GM19238 (cell line): Measurements from ENCODE around the gene KCND2.

Source experiments
- DNase-seq: peaks from one replicate; pipeline ENCODE4 v3.0.0; 2011; ENCODE audit warnings: low spot score; ENCODE audit not compliant: insufficient read length

The KCND2 gene

DNA sequence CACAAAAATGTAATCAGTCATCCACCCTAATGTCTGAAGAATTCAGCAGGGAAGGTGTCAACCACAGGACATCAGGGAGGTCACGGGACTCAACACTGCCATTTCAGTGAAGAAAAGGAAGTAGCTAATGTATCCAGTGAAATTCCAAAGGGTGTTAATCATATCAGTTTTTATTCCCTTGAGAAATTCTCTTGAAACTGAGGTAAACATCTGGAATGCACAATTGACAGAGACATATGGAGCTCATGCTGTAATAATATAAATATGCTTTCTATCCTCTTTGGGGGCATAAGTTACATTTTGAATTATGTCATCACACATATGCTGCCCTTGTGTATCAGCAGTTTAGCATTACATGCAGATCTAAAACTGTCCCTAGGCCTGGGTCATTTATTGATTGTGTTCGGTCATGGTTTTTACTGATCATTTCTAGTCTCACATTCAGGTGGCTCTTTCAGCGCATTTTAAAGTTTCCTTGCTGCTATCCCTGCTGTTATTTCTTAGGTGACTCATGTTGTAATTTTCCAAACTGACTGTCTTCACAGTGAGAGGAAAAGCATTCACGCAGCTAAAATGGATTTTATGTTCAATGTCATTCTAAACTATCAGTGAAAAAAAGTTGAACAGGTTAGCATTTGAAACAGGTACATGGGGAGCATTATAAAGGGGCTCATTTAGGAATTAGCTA is 311.1 kb downstream of the KCND2 start:
- DNase-seq, result no peak

DNA sequence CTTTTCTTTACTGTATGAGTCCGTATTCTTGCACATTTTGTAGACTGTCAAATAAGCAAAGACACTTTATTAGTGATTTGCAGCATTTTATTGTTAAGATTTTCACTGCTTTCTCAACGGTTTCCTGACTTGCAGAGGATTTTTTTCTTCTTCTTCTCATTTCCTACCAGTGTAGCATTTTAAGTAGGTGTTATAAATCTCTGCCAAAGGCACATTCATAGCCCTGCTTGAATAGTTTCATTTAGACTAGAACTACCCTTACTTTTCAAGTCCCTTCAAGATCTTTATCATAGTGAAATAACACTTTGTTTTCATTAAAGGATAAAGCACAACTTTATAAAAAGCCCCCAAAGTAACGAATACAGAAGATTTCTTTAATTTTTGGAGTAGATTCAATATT is 313.6 kb downstream of the KCND2 start:
- no peak for DNase-seq

DNA sequence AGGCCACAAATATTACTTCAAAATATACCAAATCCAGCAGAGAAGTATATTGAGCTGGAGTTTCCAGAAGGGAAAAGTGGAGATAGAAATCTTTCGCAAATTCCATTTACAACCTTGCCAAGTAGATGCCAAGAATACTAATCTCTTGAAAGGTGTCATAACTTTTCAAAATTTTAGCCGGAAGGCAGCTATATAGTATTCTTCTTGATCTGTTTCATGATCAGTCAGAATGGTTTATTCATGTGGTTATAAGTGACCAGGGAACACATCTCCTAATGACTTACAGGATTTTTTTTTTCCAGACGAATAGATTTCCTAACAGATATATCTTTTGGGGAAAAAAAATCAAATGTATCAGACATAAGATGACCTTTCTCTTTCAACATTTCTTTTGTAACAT is 314.3 kb downstream of the KCND2 start:
- DNase-seq, result no peak

DNA sequence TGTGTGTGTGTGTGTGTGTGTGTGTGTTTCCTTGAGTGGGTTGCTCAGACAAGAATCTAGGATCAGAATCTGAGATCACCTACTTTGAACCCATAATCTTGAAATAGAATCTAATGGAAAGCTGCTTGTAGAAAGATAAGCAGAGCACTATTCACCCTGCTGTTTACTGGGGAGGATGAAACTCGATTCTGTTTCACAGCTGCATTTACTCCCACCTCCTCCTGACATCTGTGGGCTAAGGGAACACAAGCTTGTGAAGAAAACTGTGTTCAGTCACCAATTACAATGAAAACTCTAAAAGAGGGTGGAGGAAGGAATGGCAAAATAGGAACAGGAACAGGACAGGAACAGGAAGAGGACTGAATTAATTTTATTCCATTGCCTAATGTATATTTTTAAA is 315.4 kb downstream of the KCND2 start:
- no peak for DNase-seq

- DNase-seq, result no peak
Measured at GRCh38 chr7:120588862-120589261, 315.9 kb downstream of the KCND2 start.

- DNase-seq, result no peak
Measured at GRCh38 chr7:120600607-120601006, 327.6 kb downstream of the KCND2 start.

DNA sequence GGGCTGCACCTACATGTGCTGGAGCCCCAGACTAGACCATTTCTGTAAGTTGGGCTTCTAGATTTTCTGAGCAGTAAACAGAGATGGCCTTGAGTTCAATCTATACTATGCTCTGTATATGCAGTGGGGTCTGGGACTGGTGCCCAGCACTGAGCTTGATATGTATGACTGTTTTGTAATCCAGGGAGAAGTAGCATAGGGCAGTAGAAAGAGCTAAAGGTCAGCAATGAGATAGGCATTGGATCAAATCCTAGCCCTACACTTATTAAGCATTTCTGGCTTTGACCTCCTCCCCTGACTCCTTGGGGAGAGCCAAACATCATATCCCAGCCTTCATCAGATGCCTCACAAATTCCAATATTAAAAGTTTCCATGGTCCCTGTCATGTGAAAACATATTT is 330.4 kb downstream of the KCND2 start:
- DNase-seq, result no peak

GRCh38 chr7:120609136-120609753 is 336.3 kb downstream of the KCND2 start:
- DNase-seq, result no peak

DNA sequence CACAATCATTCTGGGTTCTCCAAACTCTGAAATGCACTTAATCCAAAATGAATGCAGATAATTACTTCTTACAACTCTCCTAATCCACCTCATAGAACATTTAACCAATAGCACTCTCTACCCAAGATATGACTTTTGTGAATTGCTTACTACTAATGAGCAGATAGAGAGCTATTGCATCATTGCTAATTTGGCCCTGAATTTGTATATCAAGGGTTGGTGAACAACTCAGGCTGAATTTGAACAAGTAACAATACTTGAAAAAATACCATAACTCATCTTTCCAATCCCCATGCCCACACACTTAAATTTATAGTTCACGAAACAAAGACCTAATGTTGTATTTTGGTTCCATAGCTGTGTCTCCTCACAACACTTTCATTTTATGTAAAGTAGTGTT is 339.0 kb downstream of the KCND2 start:
- DNase-seq, result no peak

DNA sequence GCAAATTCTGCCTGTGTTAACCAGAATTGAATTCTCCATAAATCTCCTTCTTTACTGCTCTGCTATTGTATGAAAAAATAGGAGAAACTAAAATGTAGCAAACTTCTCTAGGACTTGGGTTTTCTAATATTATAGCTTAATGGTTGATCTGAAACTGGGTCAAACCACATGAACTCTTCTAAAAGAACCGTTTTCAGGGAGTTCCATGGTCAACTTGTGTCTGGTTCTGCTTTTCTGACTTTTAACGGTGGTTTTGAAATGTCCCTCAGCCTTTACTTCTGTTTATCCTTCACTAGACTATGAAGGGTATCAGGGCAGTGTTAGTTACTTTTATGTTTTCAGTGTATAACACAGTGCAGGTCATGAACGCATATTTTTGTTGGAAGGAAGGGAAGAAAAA is 342.7 kb downstream of the KCND2 start:
- no peak for DNase-seq

DNA sequence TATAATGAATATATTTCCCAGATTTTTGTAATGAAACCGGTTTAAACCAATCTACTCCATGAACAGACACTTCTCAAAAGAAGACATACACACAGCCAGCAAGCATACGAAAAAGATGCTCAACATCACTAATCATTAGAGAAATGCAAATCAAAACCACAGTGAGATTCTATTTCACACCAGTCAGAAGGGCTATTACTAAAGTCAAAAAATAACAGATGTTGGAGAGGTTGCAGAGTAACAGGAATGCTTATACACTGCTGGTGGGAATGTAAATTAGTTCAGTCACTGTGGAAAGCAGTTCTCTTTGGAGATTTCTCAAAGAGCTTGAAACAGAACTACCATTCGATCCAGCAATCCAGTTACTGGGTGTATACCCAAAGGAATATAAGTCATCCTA is 344.3 kb downstream of the KCND2 start:
- no peak for DNase-seq

- DNase-seq, result no peak
Measured at GRCh38 chr7:120628251-120628650, 355.3 kb downstream of the KCND2 start.

GRCh38 chr7:120639884-120640283 is 366.9 kb downstream of the KCND2 start:
- DNase-seq, result no peak

- no peak for DNase-seq
Measured at GRCh38 chr7:120645966-120646365, 373.0 kb downstream of the KCND2 start.

DNA sequence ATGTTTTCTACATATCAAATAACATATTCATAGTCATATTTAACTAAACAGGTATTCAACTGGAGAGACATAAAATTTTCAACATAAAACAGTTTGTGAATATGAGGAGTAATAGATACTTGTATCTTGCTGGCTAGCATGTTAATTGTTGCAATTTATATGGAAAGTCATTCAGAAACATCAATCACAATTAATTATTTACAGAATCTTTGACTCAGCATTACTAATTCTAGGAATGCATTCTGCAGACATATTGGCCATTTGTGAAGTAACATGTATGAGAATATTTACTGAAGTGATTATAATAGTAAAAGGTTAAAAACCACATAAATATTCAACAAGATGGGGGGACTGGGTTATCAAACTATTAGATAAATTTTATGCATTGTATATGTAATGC is 381.3 kb downstream of the KCND2 start:
- DNase-seq, result no peak

- DNase-seq, result no peak
Measured at GRCh38 chr7:120658516-120658915, 385.5 kb downstream of the KCND2 start.

DNA sequence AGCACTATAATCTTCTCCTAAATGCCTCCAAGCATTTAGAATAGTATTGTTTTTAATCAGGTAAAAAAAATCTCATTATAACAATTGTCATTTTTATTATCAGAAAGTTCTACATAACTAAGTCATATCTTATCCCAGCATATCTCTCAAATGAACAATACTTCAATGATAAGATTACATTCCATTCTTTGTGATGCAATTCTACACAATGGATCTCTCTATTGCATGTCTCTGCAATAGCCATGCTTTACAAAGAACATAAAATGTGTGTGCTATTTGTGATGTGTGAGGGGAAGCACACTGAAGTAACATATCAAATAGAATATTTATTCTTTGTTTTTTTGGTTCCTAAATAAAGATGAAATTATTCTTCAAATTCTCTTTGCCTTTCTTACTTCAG is 389.3 kb downstream of the KCND2 start:
- no peak for DNase-seq

DNA sequence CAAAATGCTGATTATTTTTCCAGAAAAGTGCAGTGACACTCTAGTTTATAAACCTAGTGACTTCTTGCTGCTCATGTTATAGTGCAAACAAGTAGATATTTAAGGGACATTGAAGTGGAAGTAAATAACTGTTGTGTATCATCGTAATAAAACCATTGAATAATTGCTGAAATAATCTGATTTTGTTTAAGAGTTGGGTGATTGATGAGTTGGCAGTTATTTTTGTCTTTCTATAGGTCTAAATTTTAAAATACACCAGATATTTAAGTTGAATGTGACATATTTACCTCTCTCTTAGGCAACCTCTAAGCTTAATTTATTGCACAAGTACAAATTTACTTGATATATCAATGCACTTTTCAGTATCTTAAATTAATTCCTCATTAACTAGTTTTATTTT is 392.1 kb downstream of the KCND2 start:
- DNase-seq, result no peak

DNA sequence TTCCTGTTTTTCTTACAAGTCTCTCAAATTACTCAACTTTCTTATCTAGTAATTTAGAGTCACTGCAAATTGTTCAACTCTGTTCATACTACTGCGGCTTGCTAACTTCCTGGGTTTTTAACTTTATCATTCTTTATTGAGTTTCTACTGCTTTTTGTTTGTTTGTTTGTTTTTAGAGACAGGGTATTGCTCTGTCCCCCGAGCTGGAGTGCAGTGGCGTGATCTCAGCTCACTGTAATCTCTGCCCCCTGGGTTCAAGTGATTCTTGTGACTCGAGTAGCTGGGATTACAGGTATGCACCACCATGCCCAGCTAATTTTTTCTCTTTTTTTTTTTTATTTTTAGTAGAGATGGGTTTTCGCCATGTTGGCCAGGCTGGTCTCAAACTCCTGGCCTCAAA is 402.1 kb downstream of the KCND2 start:
- no peak for DNase-seq

DNA sequence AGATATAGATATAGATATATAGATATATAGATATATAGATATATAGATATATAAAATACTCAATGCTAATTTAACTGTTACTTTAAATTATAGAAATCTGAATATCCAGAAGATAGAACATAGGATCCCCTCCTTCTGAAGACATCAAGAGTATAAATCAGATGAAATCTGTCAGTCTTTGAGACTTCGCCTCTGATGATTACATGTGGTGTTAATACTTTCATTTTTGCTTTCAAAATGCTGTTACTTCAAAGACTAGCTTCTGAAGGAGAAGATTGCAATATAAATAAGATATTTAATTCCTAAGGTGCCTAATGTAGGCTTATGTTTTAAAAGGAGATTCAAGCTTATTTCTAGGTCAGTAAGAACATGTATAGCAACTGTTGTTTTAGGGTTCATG is 404.6 kb downstream of the KCND2 start:
- no peak for DNase-seq

DNA sequence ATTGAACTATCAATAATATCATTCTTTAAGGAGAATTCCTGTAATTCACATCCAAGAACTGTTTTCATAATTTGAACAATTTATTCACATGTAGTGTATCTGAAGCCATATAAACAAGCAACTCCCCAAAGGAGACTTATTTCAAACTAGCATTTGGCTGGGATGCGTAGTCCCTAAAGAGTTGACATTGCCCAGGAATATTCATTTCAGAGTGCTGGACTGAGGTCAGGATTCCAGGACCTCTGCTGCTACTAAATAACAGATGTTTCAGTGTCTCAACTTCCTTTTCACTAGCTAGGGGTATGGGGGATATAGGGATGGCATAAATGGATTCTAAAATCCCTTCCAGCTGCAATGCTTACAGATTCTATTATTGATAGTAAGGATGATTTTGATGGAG is 408.0 kb downstream of the KCND2 start:
- no peak for DNase-seq

- DNase-seq, result no peak
Measured at GRCh38 chr7:120684463-120684862, 411.5 kb downstream of the KCND2 start.

DNA sequence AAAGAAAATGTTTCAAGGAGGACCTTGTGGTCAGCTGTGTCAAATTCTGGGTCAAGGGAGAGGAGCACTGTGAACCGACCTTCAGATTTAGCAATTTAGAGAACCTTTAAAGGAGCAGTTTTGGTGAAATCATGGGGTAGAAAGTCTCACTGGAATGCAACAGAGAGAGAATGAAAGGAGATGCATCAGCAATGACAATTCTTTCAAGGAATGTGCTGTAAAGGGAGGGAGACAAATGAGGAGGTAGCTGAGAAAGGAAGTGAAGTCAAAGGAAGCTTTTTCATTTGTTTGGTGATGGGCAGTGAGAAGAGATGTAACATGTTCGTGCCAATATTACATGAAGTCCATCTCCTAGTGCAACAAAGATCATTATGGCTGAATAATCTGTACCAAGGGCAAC is 418.9 kb downstream of the KCND2 start:
- no peak for DNase-seq

- DNase-seq, result no peak
Measured at GRCh38 chr7:120695848-120696247, 422.9 kb downstream of the KCND2 start.
